ENCODE measurements around the gene ESYT3. TPM values are rescaled to one million over a fixed set of nuclear protein-coding genes. Genes with fewer than 3 reads are reported as not detected.

The ESYT3 gene
- total RNA-seq, 1 experiment from 2014 or later = 2.6 TPM

DNA sequence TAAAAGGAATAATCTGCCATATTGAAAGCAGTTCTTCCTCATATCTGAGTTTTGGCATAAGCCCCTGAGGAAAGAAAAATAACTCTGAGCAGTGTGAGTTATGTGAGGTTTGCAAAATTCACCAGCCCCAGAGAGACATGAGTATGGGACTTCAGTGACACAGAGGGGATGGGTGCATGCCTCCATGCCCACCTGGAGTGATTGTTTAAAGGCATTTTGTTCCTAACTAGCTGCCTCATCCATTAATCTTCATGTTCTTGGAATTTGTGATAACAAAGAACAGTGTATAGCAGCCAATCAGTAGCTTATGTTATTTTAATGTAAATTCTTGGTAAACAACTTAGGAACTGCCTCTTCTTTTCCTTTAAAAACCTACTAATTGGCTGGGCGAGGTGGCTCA lies 11.1 kb upstream of the ESYT3 start:
- in situ Hi-C loops (cut with HindIII; ENCODE audit: low pct_unique_long_range_greater_than_20kb, low sequenced_read_pairs) = no loop called here
- intact Hi-C loops (cut with micrococcal nuclease; ENCODE audit: unreplicated experiment) = no loop called here

DNA sequence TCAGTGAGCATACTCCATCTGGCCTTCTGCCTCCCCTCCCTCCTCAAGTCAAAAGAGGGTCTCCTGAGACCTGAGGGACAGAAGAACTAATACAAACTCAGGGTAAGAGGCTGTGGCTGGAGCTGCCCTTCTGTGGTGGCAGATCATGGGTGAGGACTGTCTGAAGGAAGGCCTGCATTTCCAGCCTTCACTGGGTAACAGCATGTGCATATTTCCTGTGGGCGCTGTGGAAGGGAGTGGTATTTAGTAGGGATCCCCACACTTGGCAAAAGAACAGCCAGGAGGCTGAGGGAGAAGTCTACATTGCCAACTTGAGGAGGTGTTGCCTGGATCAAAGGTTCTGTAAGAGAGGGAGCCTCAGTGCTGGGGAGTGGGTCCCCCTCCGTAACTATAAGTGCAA lies 10.1 kb upstream of the ESYT3 start:
- POLR2A ChIA-PET = interaction anchor here (0.7 kb wide), 1 partner anchor 1787 kb away, joined by 6 read pairs; no protein-coding TSS in a partner anchor
- DNase-seq (ENCODE audit: low read depth, low spot score) (no peak), ATAC-seq (no peak)
- CTCF ChIA-PET = no interaction called here
- intact Hi-C loops (cut with micrococcal nuclease; ENCODE audit: unreplicated experiment) = no loop called here
- H3K36me3 ChIP-seq (ENCODE audit: control insufficient read depth, insufficient read depth, low read length) = no peaks in the 10 kb centered on the region
- no peak overlapping the region for H3K4me3 ChIP-seq (ENCODE audit: low read depth in 2 of 2, low read length in 2 of 2)
- TF ChIP-seq SIN3A (IDR thresholded peaks at IDR 0.05; ENCODE audit: borderline replicate concordance, insufficient read depth, low read depth, low read length) = no peak
- TF ChIP-seq TCF7L2 (IDR thresholded peaks at IDR 0.05; ENCODE audit: low read depth, low read length) = no peak
- TF ChIP-seq, protein P1, sequence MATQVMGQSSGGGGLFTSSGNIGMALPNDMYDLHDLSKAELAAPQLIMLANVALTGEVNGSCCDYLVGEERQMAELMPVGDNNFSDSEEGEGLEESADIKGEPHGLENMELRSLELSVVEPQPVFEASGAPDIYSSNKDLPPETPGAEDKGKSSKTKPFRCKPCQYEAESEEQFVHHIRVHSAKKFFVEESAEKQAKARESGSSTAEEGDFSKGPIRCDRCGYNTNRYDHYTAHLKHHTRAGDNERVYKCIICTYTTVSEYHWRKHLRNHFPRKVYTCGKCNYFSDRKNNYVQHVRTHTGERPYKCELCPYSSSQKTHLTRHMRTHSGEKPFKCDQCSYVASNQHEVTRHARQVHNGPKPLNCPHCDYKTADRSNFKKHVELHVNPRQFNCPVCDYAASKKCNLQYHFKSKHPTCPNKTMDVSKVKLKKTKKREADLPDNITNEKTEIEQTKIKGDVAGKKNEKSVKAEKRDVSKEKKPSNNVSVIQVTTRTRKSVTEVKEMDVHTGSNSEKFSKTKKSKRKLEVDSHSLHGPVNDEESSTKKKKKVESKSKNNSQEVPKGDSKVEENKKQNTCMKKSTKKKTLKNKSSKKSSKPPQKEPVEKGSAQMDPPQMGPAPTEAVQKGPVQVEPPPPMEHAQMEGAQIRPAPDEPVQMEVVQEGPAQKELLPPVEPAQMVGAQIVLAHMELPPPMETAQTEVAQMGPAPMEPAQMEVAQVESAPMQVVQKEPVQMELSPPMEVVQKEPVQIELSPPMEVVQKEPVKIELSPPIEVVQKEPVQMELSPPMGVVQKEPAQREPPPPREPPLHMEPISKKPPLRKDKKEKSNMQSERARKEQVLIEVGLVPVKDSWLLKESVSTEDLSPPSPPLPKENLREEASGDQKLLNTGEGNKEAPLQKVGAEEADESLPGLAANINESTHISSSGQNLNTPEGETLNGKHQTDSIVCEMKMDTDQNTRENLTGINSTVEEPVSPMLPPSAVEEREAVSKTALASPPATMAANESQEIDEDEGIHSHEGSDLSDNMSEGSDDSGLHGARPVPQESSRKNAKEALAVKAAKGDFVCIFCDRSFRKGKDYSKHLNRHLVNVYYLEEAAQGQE (IDR thresholded peaks at IDR 0.05; ENCODE audit: insufficient read depth in 1 of 2, low read depth in 2 of 2, low read length in 1 of 2) = no peak
- H3K9me3 ChIP-seq (ENCODE audit: control insufficient read depth, insufficient read depth, low read depth, low read length) = no peaks in the 10 kb centered on the region
- H3K27ac ChIP-seq (ENCODE audit: low read length) = no peak overlapping the region
- no TSS peak for BruUV-seq (replicated peaks)
- no peaks in the 10 kb centered on the region for H3K4me1 ChIP-seq (ENCODE audit: control insufficient read depth, insufficient read depth, low read length)
- H3K27me3 ChIP-seq (ENCODE audit: control insufficient read depth, insufficient read depth, low read length) = no peaks in the 10 kb centered on the region
- in situ Hi-C loops (cut with HindIII; ENCODE audit: low pct_unique_long_range_greater_than_20kb, low sequenced_read_pairs) = no loop called here

More for the DNA sequence above, 11.1 kb upstream of the ESYT3 start:
- Histone ChIP-seq H3K27ac (ENCODE audit: low read length) (no peak overlapping the region), H3K27me3 (ENCODE audit: control insufficient read depth, insufficient read depth, low read length) (no peaks in the 10 kb centered on the region), H3K4me3 (ENCODE audit: low read depth in 2 of 2, low read length in 2 of 2) (no peak overlapping the region), H3K36me3 (ENCODE audit: control insufficient read depth, insufficient read depth, low read length) (no peaks in the 10 kb centered on the region), H3K9me3 (ENCODE audit: control insufficient read depth, insufficient read depth, low read depth, low read length) (no peaks in the 10 kb centered on the region), H3K4me1 (ENCODE audit: control insufficient read depth, insufficient read depth, low read length) (no peaks in the 10 kb centered on the region)
- DNase-seq (ENCODE audit: low read depth, low spot score) (no peak), ATAC-seq (no peak)
- ChIA-PET POLR2A (no interaction called here), CTCF (no interaction called here)
- TF ChIP-seq, protein P2, sequence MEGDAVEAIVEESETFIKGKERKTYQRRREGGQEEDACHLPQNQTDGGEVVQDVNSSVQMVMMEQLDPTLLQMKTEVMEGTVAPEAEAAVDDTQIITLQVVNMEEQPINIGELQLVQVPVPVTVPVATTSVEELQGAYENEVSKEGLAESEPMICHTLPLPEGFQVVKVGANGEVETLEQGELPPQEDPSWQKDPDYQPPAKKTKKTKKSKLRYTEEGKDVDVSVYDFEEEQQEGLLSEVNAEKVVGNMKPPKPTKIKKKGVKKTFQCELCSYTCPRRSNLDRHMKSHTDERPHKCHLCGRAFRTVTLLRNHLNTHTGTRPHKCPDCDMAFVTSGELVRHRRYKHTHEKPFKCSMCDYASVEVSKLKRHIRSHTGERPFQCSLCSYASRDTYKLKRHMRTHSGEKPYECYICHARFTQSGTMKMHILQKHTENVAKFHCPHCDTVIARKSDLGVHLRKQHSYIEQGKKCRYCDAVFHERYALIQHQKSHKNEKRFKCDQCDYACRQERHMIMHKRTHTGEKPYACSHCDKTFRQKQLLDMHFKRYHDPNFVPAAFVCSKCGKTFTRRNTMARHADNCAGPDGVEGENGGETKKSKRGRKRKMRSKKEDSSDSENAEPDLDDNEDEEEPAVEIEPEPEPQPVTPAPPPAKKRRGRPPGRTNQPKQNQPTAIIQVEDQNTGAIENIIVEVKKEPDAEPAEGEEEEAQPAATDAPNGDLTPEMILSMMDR (IDR thresholded peaks at IDR 0.05) = no peak
- TF ChIP-seq POLR2AphosphoS5 (IDR thresholded peaks at IDR 0.05; ENCODE audit: low read depth, low read length) (no peak), TCF7L2 (IDR thresholded peaks at IDR 0.05; ENCODE audit: low read depth, low read length) (no peak), SIN3A (IDR thresholded peaks at IDR 0.05; ENCODE audit: borderline replicate concordance, insufficient read depth, low read depth, low read length) (no peak)
- TF ChIP-seq, protein P1 (IDR thresholded peaks at IDR 0.05; ENCODE audit: insufficient read depth in 1 of 2, low read depth in 2 of 2, low read length in 1 of 2) = no peak
- BruUV-seq (replicated peaks) = no TSS peak

All from Panc1 (cell line).